MCF 10A (cell line): ENCODE data around the gene ARHGEF19. TPM values are rescaled to one million over a fixed set of nuclear protein-coding genes. Genes with fewer than 3 reads are reported as not detected.

ENCODE experiments used
- BruUV-seq: library from RNA; stranded (reverse); fragments of 400-500 nt; replicated peaks from 2 replicates; lab custom pipeline; 2021; lab: Mats Ljungman, UMichigan
- CTCF ChIA-PET: fragments of 300-600 bp; sonication (Branson Sonifier 250); formaldehyde crosslinking; extraction: SDS; loops from one replicate; lab custom pipeline; 2021; ENCODE audit warnings: antibody characterized with exemption, inconsistent platforms; lab: Yijun Ruan, JAX
- POLR2A ChIA-PET: fragments of 300-600, 350-650 bp; sonication (Branson Sonifier 250); formaldehyde crosslinking; extraction: SDS; loops from one replicate; lab custom pipeline; 2020; ENCODE audit warnings: antibody characterized with exemption, inconsistent platforms; lab: Yijun Ruan, JAX
- DNase-seq: peaks from one replicate; pipeline ENCODE4 v3.0.0-alpha.2; 2018; ENCODE audit not compliant: unreplicated experiment
- H3K27ac Mint-ChIP-seq: one replicate; pipeline ENCODE4 v1.8.0; 2022; ENCODE audit warnings: mild to moderate bottlenecking, low read depth, mixed read lengths; ENCODE audit not compliant: unreplicated experiment
- H3K27me3 Mint-ChIP-seq: one replicate; pipeline ENCODE4 v1.8.0; 2022; ENCODE audit warnings: mixed read lengths; ENCODE audit not compliant: insufficient read depth, unreplicated experiment
- H3K36me3 Mint-ChIP-seq: one replicate; pipeline ENCODE4 v1.8.0; 2022; ENCODE audit warnings: mild to moderate bottlenecking, moderate library complexity, mixed read lengths; ENCODE audit not compliant: insufficient read depth, unreplicated experiment
- H3K4me1 Mint-ChIP-seq: one replicate; pipeline ENCODE4 v1.8.0; 2022; ENCODE audit warnings: mixed read lengths; ENCODE audit not compliant: insufficient read depth, unreplicated experiment
- H3K4me3 Mint-ChIP-seq: one replicate; pipeline ENCODE4 v1.8.0; 2022; ENCODE audit warnings: mild to moderate bottlenecking, moderate library complexity, mixed read lengths; ENCODE audit not compliant: unreplicated experiment
- H3K9me3 Mint-ChIP-seq: one replicate; pipeline ENCODE4 v1.8.0; 2022; ENCODE audit warnings: mixed read lengths; ENCODE audit not compliant: unreplicated experiment
- intact Hi-C: fragments of 100-400 bp; cut with micrococcal nuclease; formaldehyde crosslinking; loops from 2 replicates; pipeline ENCODE4 v1.14.1; 2022
- total RNA-seq: library from RNA; stranded (reverse); gene quantifications from 2 replicates; pipeline ENCODE4 v1.2.3, GENCODE V29; 2022
- TF ChIP-seq, protein P1 (sequence below): fragments of 200-600 bp; IDR thresholded peaks from one replicate; pipeline ENCODE4 v1.8.0; 2022; ENCODE audit warnings: antibody characterized with exemption, mild to moderate bottlenecking; ENCODE audit not compliant: unreplicated experiment

ARHGEF19 gene
- total RNA-seq, 1 experiment from 2014 or later, result 1.9 TPM

DNA sequence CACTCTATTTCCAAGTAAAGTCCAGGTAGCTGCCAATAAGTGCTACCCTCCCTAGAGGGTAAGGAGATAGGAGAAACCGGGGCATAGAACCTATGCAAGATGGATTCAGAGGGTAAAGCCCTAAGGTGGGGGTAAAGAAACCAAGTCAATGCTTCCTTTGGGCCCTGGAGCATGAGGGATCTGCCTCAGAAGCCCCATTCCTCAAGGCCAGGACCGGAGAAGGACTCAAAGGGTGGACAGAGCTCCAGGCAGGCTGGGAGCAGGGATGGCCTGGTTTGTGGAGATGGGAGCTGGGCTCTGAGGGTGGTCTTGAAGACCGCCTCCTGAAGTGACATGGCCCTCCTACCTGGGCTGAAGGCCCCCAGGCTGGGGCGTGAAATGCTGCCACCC, 60.5 kb downstream of the ARHGEF19 start:
- Mint-ChIP-seq H3K36me3 (peaks cover 51% of the 10 kb centered on the region), H3K9me3 (no peaks in the 10 kb centered on the region), H3K4me1 (peaks cover 21% of the 10 kb centered on the region), H3K27me3 (no peaks in the 10 kb centered on the region), H3K4me3 (peak overlapping the region; percentile 87), H3K27ac (peak overlapping the region; percentile 93)
- ChIA-PET POLR2A (interaction anchor here (0.7 to 6.4 kb wide), 9 partner anchors 11 to 97 kb away, joined by 3 to 44 read pairs (median 9); partner anchors contain the start of gene CPLANE2), CTCF (interaction anchor here (0.5 to 15.2 kb wide), 3 partner anchors 35 to 146 kb away, joined by 3 to 156 read pairs (median 6); no protein-coding TSS in a partner anchor)
- no peak for DNase-seq
- BruUV-seq, result no TSS peak
- TF ChIP-seq, protein P1, sequence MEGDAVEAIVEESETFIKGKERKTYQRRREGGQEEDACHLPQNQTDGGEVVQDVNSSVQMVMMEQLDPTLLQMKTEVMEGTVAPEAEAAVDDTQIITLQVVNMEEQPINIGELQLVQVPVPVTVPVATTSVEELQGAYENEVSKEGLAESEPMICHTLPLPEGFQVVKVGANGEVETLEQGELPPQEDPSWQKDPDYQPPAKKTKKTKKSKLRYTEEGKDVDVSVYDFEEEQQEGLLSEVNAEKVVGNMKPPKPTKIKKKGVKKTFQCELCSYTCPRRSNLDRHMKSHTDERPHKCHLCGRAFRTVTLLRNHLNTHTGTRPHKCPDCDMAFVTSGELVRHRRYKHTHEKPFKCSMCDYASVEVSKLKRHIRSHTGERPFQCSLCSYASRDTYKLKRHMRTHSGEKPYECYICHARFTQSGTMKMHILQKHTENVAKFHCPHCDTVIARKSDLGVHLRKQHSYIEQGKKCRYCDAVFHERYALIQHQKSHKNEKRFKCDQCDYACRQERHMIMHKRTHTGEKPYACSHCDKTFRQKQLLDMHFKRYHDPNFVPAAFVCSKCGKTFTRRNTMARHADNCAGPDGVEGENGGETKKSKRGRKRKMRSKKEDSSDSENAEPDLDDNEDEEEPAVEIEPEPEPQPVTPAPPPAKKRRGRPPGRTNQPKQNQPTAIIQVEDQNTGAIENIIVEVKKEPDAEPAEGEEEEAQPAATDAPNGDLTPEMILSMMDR, result no peak
- intact Hi-C loops, result no loop called here

DNA sequence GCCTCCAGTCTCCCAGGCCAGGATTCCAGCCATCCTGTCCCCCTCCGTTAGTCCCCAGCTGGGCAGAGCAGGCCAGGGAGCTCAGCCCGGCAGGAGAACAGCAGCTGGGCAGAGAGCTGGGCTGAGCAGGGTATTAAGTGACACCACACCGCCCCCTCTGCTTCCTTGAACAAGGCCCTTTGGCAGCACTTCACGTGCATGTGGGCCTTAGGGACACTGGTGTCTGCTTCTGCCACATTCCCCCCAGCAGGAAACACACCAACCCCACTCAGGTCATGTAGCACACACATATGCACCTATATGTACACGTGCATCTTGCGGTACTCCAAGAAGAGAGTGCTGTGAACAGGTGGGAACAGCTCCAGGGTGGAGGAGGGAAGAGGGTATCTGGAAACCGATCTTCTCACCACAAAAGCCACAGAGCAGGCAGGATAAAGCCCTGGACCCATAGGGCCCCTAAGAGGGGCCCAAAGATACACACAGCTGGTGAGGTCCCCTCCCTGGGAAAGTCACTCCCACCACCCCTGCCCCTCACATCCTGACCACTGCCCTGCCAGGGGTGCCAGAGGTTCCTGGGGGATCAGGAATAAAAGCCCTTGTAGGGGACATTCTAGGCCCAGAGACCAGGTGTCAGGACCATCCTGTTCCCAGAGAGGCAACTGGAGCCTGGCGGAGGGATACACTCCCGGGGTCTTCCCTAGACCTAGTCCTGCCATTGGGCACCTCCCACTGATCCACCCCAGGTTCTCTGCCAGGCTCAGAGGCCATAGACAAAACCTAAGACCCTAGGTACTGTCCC, 61.1 kb downstream of the ARHGEF19 start:
- Mint-ChIP-seq H3K4me3 (peak overlapping the region; percentile 87), H3K36me3 (peaks cover 57% of the 10 kb centered on the region), H3K27ac (peak overlapping the region; percentile 93), H3K9me3 (no peaks in the 10 kb centered on the region), H3K4me1 (peaks cover 21% of the 10 kb centered on the region), H3K27me3 (no peaks in the 10 kb centered on the region)
- ChIA-PET POLR2A (interaction anchor here (0.7 to 6.4 kb wide), 11 partner anchors 11 to 217 kb away, joined by 3 to 44 read pairs (median 7); partner anchors contain the start of gene CPLANE2), CTCF (interaction anchor here (1.6 to 15.2 kb wide), 2 partner anchors 35 to 71 kb away, joined by 6 to 156 read pairs; no protein-coding TSS in a partner anchor)
- intact Hi-C loops, result no loop called here
- peak; percentile 43 for DNase-seq
- BruUV-seq, result no TSS peak
- TF ChIP-seq, protein P1, result no peak

DNA sequence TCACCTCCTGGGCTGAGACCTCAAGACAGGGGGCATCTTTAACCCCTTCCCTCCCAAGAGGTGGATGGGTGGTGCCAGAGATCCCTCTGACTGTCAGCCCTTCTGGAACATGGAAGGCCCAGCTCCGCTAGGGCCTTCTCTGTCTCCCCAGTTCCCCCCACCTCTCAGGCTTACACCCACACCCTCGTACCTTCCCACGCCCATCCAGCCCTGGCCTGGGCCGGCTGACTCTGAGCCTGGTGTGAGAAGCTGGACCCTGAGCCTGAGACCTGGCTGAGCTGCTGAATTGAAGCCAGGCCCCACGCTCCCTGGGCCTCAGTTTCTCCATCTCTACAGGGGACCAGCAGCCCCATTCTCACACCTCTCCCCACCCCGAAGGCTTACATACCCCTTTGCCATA, 61.9 kb downstream of the ARHGEF19 start:
- POLR2A ChIA-PET, result interaction anchor here (0.7 to 3.6 kb wide), 7 partner anchors 9 to 218 kb away, joined by 3 to 31 read pairs (median 7); no protein-coding TSS in a partner anchor
- CTCF ChIA-PET, result interaction anchor here (15.2 kb wide), 1 partner anchor 70 kb away, joined by 156 read pairs; no protein-coding TSS in a partner anchor
- no peaks in the 10 kb centered on the region for H3K27me3 Mint-ChIP-seq
- H3K4me1 Mint-ChIP-seq, result peaks cover 30% of the 10 kb centered on the region
- TF ChIP-seq, protein P1, result no peak
- peak overlapping the region; percentile 87 for H3K4me3 Mint-ChIP-seq
- intact Hi-C loops, result no loop called here
- no peak for DNase-seq
- peak overlapping the region; percentile 93 for H3K27ac Mint-ChIP-seq
- BruUV-seq, result no TSS peak
- no peaks in the 10 kb centered on the region for H3K9me3 Mint-ChIP-seq
- peaks cover 66% of the 10 kb centered on the region for H3K36me3 Mint-ChIP-seq
